Measurements from ENCODE around the gene HSD17B12. TPM values are rescaled to one million over a fixed set of nuclear protein-coding genes. Genes with fewer than 3 reads are reported as not detected.

The HSD17B12 gene
- total RNA-seq, 1 donor from 2014 or later = 102 TPM

DNA sequence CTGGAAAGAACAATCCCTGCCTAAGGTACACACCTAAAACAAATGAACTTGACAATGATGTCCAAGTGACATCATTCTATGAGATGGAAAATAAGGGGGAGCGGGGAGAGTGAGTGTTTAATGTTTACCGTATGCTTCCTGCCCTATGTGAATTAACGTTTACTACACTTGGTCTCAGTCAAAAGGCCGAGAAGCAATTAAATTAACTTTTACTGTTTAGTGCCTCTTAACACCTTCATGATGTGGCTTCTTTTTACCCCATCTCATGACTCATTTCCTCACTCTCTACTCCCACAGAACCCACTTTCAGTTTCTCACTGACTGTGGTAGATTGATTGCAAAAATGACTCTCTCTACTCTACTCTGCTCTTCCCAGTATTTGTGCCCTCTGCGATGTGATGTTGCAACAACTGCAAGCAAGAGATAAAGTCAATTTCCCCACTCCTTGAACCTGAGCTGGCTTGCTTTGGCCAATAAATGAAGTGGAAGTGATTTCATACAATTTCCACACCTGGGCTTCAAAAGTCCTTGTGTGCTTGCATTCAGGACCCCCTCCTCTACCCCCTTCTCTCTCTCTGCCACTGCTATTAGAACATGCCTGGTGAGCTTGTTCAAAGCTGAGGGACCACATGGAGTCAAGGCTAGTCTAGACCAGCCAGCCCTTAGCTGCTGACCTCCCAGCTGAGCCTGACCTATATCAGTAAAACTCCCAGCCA lies 188.5 kb downstream of the HSD17B12 start:
- Histone ChIP-seq H3K27me3 (peaks cover 79% of the 10 kb centered on the region), H3K27ac (no peak overlapping the region), H3K9ac (no peak overlapping the region), H3K79me2 (ENCODE audit: low read depth) (no peaks in the 10 kb centered on the region), H3F3A (ENCODE audit: low read depth) (no peaks in the 10 kb centered on the region), H3K4me2 (no peak overlapping the region), H3K4me1 (no peaks in the 10 kb centered on the region), H3K36me3 (no peaks in the 10 kb centered on the region), H4K20me1 (ENCODE audit: low read depth) (no peaks in the 10 kb centered on the region), H3K4me3 (no peak overlapping the region), H2AFZ (replicated peaks) (no peak overlapping the region), H3K9me3 (ENCODE audit: low read depth) (no peaks in the 10 kb centered on the region)
- DNase-seq (ENCODE audit: low spot score) = no peak
- Mint-ChIP-seq H3K27me3 (ENCODE audit: insufficient read depth, low read depth) (peaks cover 13% of the 10 kb centered on the region), H3K36me3 (no peaks in the 10 kb centered on the region), H3K9me3 (no peaks in the 10 kb centered on the region), H3K4me3 (no peak overlapping the region), H3K4me1 (no peaks in the 10 kb centered on the region), H3K27ac (no peak overlapping the region)
- TF ChIP-seq EZH2 (IDR thresholded peaks at IDR 0.05) (no peak), EZH2phosphoT487 (IDR thresholded peaks at IDR 0.05) (no peak)
- TF ChIP-seq, protein P1, sequence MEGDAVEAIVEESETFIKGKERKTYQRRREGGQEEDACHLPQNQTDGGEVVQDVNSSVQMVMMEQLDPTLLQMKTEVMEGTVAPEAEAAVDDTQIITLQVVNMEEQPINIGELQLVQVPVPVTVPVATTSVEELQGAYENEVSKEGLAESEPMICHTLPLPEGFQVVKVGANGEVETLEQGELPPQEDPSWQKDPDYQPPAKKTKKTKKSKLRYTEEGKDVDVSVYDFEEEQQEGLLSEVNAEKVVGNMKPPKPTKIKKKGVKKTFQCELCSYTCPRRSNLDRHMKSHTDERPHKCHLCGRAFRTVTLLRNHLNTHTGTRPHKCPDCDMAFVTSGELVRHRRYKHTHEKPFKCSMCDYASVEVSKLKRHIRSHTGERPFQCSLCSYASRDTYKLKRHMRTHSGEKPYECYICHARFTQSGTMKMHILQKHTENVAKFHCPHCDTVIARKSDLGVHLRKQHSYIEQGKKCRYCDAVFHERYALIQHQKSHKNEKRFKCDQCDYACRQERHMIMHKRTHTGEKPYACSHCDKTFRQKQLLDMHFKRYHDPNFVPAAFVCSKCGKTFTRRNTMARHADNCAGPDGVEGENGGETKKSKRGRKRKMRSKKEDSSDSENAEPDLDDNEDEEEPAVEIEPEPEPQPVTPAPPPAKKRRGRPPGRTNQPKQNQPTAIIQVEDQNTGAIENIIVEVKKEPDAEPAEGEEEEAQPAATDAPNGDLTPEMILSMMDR (IDR thresholded peaks at IDR 0.05) = no peak

DNA sequence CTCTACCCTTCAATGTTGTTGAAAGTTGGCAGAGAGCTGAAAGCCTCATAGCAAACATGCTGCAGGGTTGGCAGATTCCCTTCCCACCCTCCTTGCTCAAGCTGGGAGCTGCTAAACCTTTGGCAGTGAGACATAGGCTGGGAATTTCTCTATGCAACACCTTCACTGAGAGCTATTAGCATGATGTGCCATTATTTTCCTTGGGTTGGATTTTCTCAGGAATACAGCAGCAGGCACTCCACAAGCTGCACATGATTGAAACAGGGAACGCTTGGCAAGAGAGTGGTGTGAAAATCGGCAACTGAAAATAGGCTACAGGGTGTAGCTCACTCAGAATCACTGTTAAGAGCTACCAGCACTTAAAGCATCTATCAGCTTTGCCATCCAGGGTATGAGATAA lies 190.5 kb downstream of the HSD17B12 start:
- no peak for DNase-seq (ENCODE audit: low spot score)
- Histone ChIP-seq H3K27ac (no peak overlapping the region), H3K4me2 (no peak overlapping the region), H3K4me1 (no peaks in the 10 kb centered on the region), H3F3A (ENCODE audit: low read depth) (no peaks in the 10 kb centered on the region), H3K79me2 (ENCODE audit: low read depth) (no peaks in the 10 kb centered on the region), H3K9ac (no peak overlapping the region), H4K20me1 (ENCODE audit: low read depth) (no peaks in the 10 kb centered on the region), H3K4me3 (no peak overlapping the region), H3K9me3 (ENCODE audit: low read depth) (no peaks in the 10 kb centered on the region), H3K36me3 (no peaks in the 10 kb centered on the region), H2AFZ (replicated peaks) (no peak overlapping the region), H3K27me3 (peaks cover 86% of the 10 kb centered on the region)
- Mint-ChIP-seq H3K27ac (no peak overlapping the region), H3K4me1 (no peaks in the 10 kb centered on the region), H3K4me3 (no peak overlapping the region), H3K36me3 (no peaks in the 10 kb centered on the region), H3K27me3 (ENCODE audit: insufficient read depth, low read depth) (peaks cover 13% of the 10 kb centered on the region), H3K9me3 (no peaks in the 10 kb centered on the region)
- TF ChIP-seq, protein P1 (IDR thresholded peaks at IDR 0.05) = no peak
- no peak for TF ChIP-seq EZH2 (IDR thresholded peaks at IDR 0.05)
- no peak for TF ChIP-seq EZH2phosphoT487 (IDR thresholded peaks at IDR 0.05)

GRCh38 chr11:43872995-43873394 lies 192.5 kb downstream of the HSD17B12 start:
- Histone ChIP-seq H3K9ac (no peak overlapping the region), H3K4me1 (no peaks in the 10 kb centered on the region), H3K9me3 (ENCODE audit: low read depth) (no peaks in the 10 kb centered on the region), H3K4me2 (no peak overlapping the region), H3K27me3 (peaks cover 94% of the 10 kb centered on the region), H3K27ac (no peak overlapping the region), H4K20me1 (ENCODE audit: low read depth) (no peaks in the 10 kb centered on the region), H3K36me3 (no peaks in the 10 kb centered on the region), H3F3A (ENCODE audit: low read depth) (no peaks in the 10 kb centered on the region), H3K79me2 (ENCODE audit: low read depth) (no peaks in the 10 kb centered on the region), H2AFZ (replicated peaks) (no peak overlapping the region), H3K4me3 (no peak overlapping the region)
- TF ChIP-seq EZH2 (IDR thresholded peaks at IDR 0.05) (no peak), EZH2phosphoT487 (IDR thresholded peaks at IDR 0.05) (no peak)
- TF ChIP-seq, protein P1 (IDR thresholded peaks at IDR 0.05) = no peak
- Mint-ChIP-seq H3K36me3 (no peaks in the 10 kb centered on the region), H3K4me1 (no peaks in the 10 kb centered on the region), H3K27me3 (ENCODE audit: insufficient read depth, low read depth) (peaks cover 16% of the 10 kb centered on the region), H3K4me3 (no peak overlapping the region), H3K27ac (no peak overlapping the region), H3K9me3 (no peaks in the 10 kb centered on the region)
- DNase-seq (ENCODE audit: low spot score) = no peak

Data from neural progenitor cell (in vitro differentiated cells).